Stimulated activated CD8-positive, alpha-beta memory T cell treated with anti-CD3 and anti-CD28 coated beads, Interleukin-12 subunit alpha, Interleukin-12 subunit beta, amount 100 ng/mL, for 4 hours (primary cell): ENCODE measurements around the gene TMPRSS15.

Experiments
- DNase-seq: peaks from one replicate; pipeline ENCODE4 v3.0.0-alpha.2; 2020; ENCODE audit warnings: low read depth

Gene TMPRSS15

GRCh38 chr21:18244671-18245463 is 158.7 kb downstream of the TMPRSS15 start, which contains the start of gene CHODL:
CHODL (plus strand) TSS chr21:18244833; CDS start chr21:18245224, 391 bp downstream.
- no peak for DNase-seq

- no peak for DNase-seq
Measured at GRCh38 chr21:18235545-18235944, 168.0 kb downstream of the TMPRSS15 start.

DNA sequence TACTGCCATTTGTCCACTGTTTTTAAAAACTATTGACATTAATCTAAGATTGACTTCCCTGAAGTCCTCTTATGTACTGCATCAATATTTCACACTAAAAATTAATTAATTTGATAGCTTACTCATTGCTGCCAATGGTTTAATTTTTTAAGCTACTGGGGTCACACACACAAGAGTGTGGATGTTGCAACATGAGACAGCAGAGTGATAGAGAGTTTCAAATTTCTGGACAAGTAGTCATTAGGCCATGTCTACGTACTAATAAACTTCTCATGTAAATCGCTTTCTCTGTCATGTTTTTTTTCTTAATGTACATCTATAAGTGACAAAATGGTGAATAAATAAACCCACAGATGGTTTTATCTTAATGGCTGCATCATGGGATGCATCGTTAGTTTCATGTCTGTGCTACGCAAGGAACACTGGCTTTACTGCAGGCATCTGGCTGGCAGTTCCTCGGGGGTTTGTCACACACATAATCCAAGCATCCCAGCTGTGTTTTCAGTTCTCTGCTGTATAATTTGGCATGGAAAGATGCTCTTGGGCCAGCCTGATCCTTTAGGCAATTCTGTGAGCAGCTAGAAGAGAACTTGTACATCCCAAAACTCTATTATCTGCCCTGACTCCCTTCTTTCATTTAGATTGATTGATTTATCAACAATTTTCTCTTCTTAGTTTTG is 175.4 kb downstream of the TMPRSS15 start:
- no peak for DNase-seq

DNA sequence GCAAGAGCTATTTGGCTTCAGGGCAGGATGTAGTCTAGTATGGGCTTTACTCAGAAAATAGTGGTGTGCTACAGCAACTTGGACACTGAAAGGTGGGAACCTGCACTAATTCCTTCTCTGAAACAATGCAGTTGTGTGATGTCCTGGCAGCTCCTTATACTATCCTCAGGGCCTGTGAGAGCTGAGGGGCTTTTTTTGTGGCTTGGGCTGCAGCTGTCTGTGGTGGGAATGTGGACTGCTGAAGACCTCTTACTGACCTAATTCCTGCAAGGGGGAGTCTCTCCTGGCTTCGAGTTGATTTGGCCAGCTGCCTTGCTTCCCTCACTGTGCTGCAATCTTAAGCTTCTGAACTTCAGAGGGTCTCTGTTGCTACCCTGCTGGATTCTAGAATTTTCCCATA is 181.2 kb downstream of the TMPRSS15 start:
- no peak for DNase-seq

GRCh38 chr21:18220498-18220897 is 183.1 kb downstream of the TMPRSS15 start:
- DNase-seq, result no peak
